Activated naive CD4-positive, alpha-beta T cell treated with anti-CD3 and anti-CD28 coated beads, Interleukin-2, amount 50 U/mL, for 72 hours (primary cell): ENCODE measurements around the gene UBQLN4. TPM values are rescaled to one million over a fixed set of nuclear protein-coding genes. Genes with fewer than 3 reads are reported as not detected.

ENCODE experiments used
- ATAC-seq, 2 donors: fragments of 150-1000 bp; cut with Tn5 transposase; 2 replicates each; pipeline ENCODE4 v1.10.0; 2021; ENCODE audit warnings: mild to moderate bottlenecking in 2 of 2, moderate library complexity in 2 of 2
- DNase-seq, 2 donors: peaks; one replicate each; pipeline ENCODE4 v3.0.0; 2021 to 2022; ENCODE audit warnings: low spot score in 2 of 2
- H3K27ac Mint-ChIP-seq, 2 donors: one replicate each; pipeline ENCODE4 v1.8.0; 2022; ENCODE audit warnings: mild to moderate bottlenecking in 2 of 2, mixed read lengths in 2 of 2
- H3K36me3 Mint-ChIP-seq, 2 donors: one replicate each; pipeline ENCODE4 v1.8.0; 2022; ENCODE audit warnings: mixed read lengths in 2 of 2
- H3K9me3 Mint-ChIP-seq, 2 donors: one replicate each; pipeline ENCODE4 v1.8.0; 2022; ENCODE audit warnings: mixed read lengths in 2 of 2
- total RNA-seq, 2 donors: library from RNA; stranded (reverse); gene quantifications; one replicate each; pipeline ENCODE4 v1.2.3, GENCODE V29; 2022

UBQLN4 gene
- total RNA-seq, 2 donors from 2014 or later = 31.3 to 32.2 TPM

DNA sequence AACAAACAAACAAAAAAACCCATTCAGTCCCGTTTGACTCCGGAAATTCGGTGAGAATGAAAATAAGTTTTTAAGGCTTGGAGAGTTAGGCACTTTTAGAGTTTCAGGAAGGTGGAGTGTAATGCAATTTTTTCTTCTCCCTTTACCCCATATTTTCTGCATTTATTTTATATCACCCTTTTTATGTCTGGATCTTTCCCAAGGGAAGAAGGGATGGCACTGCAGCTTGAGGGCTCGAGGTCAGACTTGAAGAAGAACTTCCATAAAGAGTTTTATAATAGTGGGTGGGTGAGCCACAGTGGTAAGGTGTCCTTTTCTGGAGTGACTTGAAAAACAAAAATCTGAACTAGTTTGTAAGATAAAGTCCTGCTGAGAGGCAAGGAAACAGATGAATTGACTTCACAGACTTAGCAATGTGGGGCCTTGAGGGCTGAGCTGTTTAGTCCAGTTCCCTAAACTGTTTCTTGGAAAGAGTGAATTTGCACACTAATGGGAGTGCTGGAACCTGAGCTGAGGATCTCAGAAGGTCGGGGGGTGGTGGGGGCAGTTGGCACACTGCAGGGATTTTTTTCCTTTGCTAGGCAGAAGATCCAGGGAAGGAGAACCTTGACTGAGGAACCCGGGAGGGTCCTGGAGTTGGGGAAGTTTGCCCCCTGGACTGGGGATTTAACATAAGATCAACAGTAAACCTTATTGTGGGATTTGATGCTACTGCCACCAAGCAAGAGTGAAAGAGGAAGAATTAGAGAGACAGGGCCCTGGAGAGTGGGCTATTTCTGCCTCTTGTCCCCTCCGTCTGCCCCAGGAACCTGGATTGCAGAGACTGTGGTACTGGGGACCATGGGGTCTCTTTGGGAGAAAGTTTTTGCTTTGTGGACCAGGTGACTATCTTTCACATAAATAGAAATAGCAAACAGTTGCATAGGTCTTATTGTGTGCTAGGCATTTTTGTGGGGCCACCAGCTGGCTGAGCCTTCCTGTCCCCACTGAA lies 30.5 kb upstream of the UBQLN4 start:
- no peak overlapping the region for H3K27ac Mint-ChIP-seq
- H3K36me3 Mint-ChIP-seq = no peaks in the 10 kb centered on the region
- no peaks in the 10 kb centered on the region for H3K9me3 Mint-ChIP-seq
- DNase-seq (no peak), ATAC-seq (no peak)

DNA sequence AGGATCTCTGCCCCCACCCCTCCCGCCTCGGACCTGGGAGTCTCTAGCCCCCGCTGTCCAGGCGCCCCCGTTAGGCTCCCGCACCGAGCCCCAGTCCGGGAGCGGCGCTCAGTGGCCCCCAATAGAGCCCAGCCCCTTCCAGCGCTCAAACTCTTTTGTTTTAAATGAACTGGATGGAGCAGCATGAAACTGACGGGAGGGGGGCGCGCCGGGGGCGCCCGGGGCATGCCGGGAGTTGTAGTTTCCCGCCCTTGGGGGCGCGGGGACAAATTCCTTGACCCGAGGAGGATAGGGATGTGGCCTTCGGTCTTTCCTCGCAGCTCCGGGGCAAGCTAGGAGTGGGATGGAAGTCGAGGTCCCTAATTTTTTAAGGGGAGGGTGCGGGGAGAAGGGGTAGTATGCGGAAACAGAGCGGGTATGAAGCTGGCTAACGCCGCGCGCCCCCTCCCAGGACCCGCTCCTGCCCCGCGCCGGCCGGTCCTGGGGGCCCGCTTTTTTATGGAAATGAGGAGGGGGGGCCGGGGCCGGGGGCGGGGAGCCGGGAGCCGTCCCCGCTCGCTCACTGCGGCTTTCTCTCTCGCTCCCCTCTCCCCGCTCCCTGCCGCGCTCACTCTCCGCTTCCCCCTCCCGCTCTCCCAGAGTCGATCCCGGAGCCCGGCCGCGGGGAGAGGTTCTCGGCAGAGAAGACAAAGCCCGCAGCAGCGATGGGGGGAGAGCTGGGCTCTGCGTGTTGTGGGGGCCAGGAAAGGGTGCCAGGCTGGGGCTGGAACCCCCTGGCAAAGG lies 28.9 kb upstream of the UBQLN4 start, which contains the start of gene MEX3A:
Gene MEX3A (minus strand): TSS at position 157 of the 783 bp plus-strand sequence. CDS start 467 bp downstream, outside the sequence.
- DNase-seq = peak in 1 of 2 donors; percentile 69
- Mint-ChIP-seq H3K27ac (no peak within 1 kb of the TSS), H3K9me3 (no peaks in the 10 kb centered on the region), H3K36me3 (no peaks in the 10 kb centered on the region)
- peak; percentile 76 to 92 for ATAC-seq

DNA sequence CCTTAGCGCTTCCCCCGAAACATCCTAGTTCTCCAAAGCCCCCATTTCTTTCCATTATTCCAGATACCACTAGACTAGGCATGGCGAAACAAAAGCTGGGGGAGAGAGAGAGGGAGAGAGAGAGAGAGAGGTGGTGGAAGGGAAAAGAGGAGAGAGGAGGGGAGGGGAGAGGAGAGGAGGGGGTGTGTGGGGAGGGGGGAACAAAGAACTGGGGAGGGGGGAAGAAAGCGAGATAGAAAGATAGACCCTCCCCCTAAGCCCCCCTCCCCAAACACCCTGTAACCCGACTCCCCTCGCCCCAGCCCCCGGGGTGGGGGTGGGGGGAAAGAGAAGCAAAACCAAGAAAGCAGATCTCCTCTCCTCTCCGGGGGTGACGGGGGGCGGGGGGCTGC lies 28.3 kb upstream of the UBQLN4 start:
- Mint-ChIP-seq H3K9me3 (no peaks in the 10 kb centered on the region), H3K27ac (no peak overlapping the region), H3K36me3 (no peaks in the 10 kb centered on the region)
- no peak for DNase-seq
- no peak for ATAC-seq

DNA sequence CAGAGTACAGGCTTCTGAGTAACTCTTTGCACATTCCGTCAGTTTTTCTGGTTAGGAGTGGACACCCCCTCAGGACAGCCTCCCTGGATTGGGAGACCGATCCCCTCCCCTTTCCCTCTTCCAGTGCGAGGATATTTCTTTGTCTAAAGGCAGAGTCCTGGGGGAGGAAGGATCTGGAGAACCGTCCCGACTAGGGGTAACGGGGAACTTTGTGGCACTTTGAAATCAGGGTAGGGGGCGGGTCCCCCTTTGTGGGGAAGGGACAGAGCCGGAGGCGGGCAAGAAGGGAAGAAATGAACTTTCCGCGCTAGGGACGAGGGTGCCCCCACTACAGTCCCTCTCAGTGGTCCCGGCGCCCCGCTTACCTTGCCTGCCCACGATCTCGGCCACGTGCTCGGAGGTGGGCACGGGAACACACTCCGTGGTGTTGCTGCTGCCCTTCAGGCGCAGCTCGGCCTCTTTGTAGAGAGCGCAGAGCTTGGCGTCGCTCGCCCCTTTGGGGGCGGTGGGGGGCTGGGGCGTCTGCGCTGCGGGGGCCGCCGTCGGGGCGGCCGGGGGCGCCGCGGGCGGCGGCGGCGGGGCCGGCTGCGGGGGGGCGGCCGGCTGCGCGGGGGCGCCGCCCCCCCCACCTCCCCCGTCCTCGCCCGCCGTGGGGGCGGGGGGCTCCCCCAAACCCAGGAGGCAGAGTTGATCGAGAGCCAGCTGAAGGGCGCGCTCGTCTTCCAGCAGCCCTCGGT lies 27.8 kb upstream of the UBQLN4 start:
- Mint-ChIP-seq H3K27ac (peak overlapping the region in 1 of 2 donors; percentile 50), H3K9me3 (no peaks in the 10 kb centered on the region), H3K36me3 (no peaks in the 10 kb centered on the region)
- ATAC-seq (no peak), DNase-seq (no peak)

DNA sequence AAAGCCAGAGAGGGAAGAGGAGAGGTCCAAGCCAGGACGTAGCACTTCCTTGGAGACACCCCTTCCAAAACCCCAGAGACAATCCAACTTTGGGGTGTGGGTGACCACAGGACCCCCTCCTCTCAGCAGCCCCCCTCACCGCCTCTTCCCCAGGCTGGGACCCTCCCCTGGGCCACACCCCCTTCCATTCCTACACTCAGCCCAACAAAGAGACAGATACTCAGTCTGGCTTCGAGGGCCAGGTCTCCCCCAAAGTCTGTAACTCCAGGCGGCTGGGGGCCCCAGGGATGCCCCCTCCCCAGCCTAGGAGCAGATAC lies 27.2 kb upstream of the UBQLN4 start:
- H3K36me3 Mint-ChIP-seq = no peaks in the 10 kb centered on the region
- no peak overlapping the region for H3K27ac Mint-ChIP-seq
- H3K9me3 Mint-ChIP-seq = no peaks in the 10 kb centered on the region
- ATAC-seq = no peak
- no peak for DNase-seq

DNA sequence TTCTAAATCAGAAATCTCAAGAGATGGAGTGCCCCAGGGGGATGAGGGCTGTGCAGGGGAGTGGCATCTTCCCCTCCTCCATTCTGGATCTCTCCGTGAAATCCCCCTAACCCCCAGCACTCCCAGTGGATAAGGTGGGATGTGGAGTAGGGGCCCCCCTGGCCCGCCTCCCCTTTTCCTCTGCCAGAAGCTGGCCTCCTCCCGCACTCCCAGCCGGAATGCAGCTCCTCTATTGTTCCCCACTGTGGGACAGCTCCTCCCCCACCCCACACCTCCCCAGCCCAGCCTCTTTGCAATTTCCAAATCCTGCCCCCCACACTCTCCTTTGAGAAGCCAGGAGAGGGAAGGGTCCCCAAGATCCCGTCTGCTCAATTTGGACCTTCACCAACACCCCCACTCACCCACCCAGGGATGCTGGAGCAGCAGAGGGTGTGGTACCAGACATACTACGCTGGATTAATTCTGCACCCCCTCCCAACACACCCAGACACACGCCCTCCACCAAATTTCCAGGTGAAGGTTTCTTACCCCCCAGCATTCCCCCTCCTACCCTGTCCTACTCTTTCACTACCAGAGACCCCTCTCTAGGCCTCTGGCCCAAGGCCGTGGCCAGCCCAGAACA lies 26.8 kb upstream of the UBQLN4 start:
- no peak for ATAC-seq
- H3K36me3 Mint-ChIP-seq = no peaks in the 10 kb centered on the region
- no peak overlapping the region for H3K27ac Mint-ChIP-seq
- DNase-seq = no peak
- no peaks in the 10 kb centered on the region for H3K9me3 Mint-ChIP-seq

DNA sequence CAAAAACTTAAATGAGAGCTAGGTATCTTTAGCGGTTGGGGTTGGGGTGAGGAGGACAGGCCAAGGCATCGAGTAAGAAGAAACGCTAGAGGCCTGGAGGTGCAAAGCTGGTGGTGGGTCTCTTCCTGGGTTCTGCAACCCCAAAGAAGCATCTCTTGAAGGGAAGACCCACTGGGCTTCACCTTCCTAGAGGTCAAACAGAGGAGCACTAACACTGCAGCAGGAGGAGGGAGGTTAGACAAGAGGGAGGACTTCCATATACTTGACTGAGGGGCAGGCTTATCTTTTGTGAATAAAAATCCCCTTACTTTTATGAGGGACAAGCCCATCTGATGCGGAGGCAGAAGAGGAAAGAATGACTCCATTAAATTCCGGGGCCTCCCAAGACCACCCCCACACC lies 26.2 kb upstream of the UBQLN4 start:
- Mint-ChIP-seq H3K9me3 (no peaks in the 10 kb centered on the region), H3K27ac (no peak overlapping the region)

DNA sequence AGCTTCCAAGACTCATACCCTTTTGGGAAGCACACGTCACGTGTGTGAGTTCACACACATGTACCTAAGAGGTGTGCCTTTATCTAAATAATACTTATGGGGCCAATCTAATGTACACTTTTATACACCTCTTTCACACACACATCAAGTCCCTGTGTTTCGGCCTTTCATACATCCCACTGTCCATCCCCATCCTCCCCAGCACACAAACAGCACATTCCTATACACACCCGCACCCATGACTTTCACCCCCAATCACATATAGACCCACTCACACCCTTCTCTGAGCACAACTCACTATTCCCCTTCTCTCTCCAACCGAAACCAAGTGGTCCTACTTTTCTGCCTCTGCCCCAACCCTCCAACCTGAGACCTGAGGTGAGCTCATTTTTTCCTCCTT lies 25.1 kb upstream of the UBQLN4 start:
- H3K36me3 Mint-ChIP-seq = no peaks in the 10 kb centered on the region
- ATAC-seq = no peak
- DNase-seq = no peak
- no peaks in the 10 kb centered on the region for H3K9me3 Mint-ChIP-seq
- no peak overlapping the region for H3K27ac Mint-ChIP-seq

More for the DNA sequence above, 26.2 kb upstream of the UBQLN4 start:
- DNase-seq (no peak), ATAC-seq (no peak)
- no peaks in the 10 kb centered on the region for H3K36me3 Mint-ChIP-seq

DNA sequence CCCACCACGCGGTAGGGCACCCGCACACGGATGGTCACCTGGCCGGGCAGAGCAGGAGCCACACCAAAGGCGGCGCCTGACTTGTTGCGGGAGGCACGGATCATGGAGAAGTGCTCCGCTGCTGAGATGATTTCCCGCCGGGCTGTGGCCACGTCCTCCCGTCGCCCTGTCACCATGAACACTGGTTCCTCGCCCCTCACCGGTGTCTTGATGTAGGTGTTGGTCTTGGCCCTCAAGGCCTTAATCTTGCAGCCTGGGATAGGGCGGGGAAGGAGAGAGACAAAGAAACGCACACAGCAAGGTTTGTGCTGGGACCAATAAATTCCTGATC lies 23.8 kb upstream of the UBQLN4 start:
- DNase-seq (no peak), ATAC-seq (no peak)
- Mint-ChIP-seq H3K36me3 (no peaks in the 10 kb centered on the region), H3K9me3 (no peaks in the 10 kb centered on the region), H3K27ac (no peak overlapping the region)

DNA sequence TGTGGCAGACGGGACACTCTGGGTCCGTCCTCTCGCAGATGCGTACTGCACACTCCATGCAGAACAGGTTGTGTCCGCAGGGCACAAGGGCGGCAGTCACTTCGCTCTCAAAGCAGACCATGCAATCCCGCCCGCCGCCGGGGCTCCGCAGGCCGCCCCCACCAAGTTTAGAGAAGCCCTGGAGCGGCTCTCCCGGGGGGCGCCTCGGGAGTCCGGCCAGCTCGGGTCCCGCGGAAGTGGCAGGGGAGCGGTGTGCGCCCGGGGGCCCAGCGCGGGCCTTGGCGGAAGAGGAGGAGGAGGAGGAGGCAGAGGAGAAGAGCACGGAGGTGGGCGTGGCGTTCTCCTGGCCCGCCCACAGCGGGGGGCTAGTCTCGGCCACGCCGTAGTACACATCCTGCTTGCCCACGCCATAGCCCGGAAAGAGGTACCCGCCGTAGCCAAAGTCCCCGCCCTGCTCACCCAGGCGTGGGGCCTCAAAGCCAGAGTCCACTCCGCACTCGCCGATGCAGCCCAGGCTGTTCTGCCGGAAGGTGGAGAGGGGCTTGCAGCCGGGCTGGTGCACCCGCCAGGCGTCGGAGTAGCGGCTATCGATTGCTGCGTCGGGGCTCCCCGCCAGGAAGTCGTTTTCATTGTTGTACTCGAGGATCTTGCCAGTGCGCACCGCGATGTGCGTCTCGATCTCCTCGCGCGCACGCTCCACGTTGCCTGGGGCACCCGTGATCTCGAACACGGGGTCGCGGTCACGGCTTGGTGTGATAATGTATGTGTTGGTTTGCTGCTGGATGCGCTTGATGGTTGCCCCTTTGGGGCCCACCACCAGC lies 23.2 kb upstream of the UBQLN4 start:
- Mint-ChIP-seq H3K27ac (no peak overlapping the region), H3K36me3 (no peaks in the 10 kb centered on the region), H3K9me3 (no peaks in the 10 kb centered on the region)
- ATAC-seq (peak in 1 of 2 donors; percentile 40), DNase-seq (no peak)

DNA sequence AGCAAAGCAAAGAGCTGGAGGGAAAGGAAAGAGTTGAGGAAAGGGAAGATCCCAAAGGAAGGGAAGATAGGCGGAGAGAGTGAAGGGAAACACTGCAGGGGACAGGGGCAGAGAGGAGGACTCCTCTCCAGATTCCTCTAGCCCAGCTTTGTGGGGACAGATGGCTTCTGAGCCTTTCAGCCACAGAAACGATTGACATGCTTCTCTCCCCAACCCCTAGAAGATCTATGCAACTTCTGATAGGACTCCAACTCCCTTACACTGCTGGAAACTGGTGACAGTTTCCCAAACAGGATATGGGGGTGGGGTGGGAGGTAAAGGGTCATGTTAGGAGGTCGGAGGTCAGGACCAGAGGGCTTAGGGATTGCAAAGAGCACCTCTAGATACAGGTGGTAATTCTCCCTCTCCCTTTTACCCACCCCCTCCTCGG lies 22.2 kb upstream of the UBQLN4 start:
- ATAC-seq (no peak), DNase-seq (no peak)
- Mint-ChIP-seq H3K36me3 (no peaks in the 10 kb centered on the region), H3K27ac (no peak overlapping the region), H3K9me3 (no peaks in the 10 kb centered on the region)

DNA sequence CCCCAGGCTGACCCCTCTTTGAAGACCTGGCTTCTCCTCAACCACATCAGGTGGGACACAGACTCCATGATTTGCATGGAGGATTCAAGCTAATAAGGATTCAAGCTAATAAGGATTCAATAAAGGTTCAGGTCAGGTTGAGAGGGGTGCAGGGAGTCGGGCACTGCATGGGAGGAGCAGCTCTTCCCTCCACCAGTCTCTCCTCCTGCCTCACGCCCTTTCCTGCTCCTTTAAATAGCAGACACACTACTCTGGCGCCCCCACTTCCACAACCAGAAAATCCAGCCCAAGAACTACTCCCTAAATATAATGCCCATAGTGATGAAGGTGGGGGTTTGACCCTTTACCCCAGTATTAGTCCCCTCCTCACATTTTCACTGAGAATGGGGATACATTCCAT lies 21.6 kb upstream of the UBQLN4 start:
- DNase-seq = no peak
- Mint-ChIP-seq H3K9me3 (no peaks in the 10 kb centered on the region), H3K36me3 (no peaks in the 10 kb centered on the region), H3K27ac (no peak overlapping the region)
- ATAC-seq = no peak

DNA sequence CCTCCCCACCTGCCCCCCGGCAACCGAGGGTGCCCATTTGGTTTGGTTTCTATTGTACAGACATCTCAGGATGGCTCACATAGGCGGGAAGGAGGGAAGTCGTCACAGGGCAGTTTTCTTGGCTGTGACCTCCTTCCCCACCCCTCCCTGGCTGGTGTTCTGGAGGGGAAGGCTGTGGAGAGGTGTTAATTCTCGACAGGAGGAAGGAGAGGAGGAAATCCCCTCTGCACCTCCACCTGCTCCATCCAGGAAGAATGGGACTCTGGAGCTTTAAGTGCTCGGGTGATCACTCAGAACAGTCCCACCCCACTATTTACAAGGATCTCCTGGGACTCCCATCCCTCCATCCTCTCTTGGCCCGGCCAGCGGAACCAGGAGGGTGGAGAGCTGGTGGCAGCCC lies 21.1 kb upstream of the UBQLN4 start:
- Mint-ChIP-seq H3K27ac (no peak overlapping the region), H3K36me3 (no peaks in the 10 kb centered on the region), H3K9me3 (no peaks in the 10 kb centered on the region)
- ATAC-seq = no peak
- no peak for DNase-seq

DNA sequence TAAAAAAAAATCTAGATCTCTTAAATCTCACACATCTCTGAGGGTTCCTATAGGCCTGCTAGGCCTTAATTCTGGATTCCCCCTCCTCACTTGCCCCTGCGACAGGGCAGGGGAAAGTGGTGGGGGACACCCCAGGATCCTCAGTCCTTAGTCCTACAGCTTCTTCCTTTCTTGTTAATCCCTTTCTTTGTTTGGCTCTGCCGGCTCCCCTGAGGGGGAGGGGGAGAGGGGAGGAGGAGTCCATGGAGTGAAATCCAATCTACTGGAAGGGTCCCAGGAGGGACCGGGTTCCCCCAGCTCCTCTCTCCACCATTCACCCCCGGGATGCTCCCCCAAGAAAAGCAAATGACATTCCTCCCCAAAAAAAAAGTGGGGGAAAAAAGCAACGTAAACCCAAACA lies 20.1 kb upstream of the UBQLN4 start:
- Mint-ChIP-seq H3K27ac (no peak overlapping the region), H3K9me3 (no peaks in the 10 kb centered on the region), H3K36me3 (no peaks in the 10 kb centered on the region)
- ATAC-seq (no peak), DNase-seq (no peak)

DNA sequence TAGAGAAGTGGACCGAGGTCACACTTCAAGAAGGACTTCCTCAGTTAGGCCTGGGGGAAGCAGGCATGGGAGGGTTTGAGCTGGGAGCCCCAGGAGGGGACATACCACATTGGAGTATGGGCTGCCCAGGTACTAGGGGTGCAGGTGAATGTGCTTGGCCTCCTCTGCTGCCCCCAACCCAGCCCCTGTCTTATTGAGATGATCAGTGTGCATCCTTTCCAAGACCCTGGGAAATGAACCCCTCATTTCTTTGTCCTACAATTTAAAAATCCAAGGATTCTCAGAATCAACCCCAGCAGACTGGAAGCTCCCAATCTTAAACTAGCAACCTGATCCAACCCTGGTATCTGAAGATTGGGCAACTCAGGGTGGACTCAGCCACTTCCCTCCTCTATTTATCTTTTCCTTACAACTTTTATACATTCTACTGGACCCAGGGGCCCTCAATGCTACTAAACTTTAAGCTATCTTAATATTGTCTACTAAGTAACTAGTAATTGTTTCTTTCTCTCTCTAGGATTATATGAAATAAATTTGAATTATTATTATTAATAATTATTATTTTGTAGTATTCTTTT lies 19.6 kb upstream of the UBQLN4 start:
- no peak for ATAC-seq

DNA sequence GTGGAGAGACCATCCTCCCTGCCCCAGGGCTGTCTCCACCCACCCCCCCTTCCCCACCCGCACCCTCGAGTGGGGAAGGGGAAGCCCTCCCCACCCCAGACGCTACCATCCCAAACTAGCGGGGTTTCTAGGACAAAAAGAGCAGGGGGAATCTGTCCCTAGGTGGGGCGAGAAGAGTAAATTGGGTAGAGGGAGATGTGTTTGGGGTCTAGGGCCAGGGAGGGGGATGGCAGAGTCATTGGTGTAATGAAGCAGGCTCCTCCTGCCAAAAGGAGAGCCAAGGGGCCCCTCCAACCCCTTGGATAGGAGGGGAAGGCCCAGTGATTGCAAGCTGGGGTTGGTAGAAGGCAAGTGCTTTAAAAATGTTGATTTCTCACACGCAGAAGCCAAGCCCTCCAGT lies 18.7 kb upstream of the UBQLN4 start:
- no peaks in the 10 kb centered on the region for H3K9me3 Mint-ChIP-seq
- no peaks in the 10 kb centered on the region for H3K36me3 Mint-ChIP-seq
- no peak overlapping the region for H3K27ac Mint-ChIP-seq
- DNase-seq (no peak), ATAC-seq (no peak)

More for the DNA sequence above, 19.6 kb upstream of the UBQLN4 start:
- Mint-ChIP-seq H3K36me3 (no peaks in the 10 kb centered on the region), H3K9me3 (no peaks in the 10 kb centered on the region), H3K27ac (no peak overlapping the region)
- no peak for DNase-seq
